Measurements from ENCODE around the gene CEP295NL.
"Not testable (repeated sequence)": the region's sequence is repeated elsewhere in the genome, so short reads cannot be mapped to it uniquely, and the experiment has no call there.

GRCh38 chr17:78867046-78867445 is 36.0 kb downstream of the CEP295NL start:
- not testable (repeated sequence) for TF ChIP-seq POLR2AphosphoS5 (IDR thresholded peaks at IDR 0.05; ENCODE audit: borderline replicate concordance, low read depth, low read length); EZH2 (IDR thresholded peaks at IDR 0.05); FOXP2 (optimal IDR thresholded peaks at IDR 0.05; ENCODE audit: control extremely low read depth, extremely low read length, insufficient read depth)

All from SK-N-MC (cell line).